Transverse colon (tissue), 4 donors: ENCODE data around the gene KRT28. TPM values are rescaled to one million over a fixed set of nuclear protein-coding genes. Genes with fewer than 3 reads are reported as not detected.

Experiments used
- DNase-seq: peaks from one replicate; pipeline ENCODE4 v3.0.0-alpha.2; 2019
- H3K27ac ChIP-seq, 4 donors: fragments of 200-600 bp; sonication (generic); 2 replicates each; pipeline ENCODE4 v1.5.1; 2016 to 2018; ENCODE audit warnings: inconsistent platforms in 4 of 4
- H3K27me3 ChIP-seq: fragments of 200-600 bp; sonication (generic); 2 replicates; pipeline ENCODE4 v1.5.1; 2017; ENCODE audit warnings: inconsistent platforms
- H3K36me3 ChIP-seq, 4 donors: fragments of 200-600 bp; sonication (generic); 2 replicates each; pipeline ENCODE4 v1.5.1; 2017 to 2019; ENCODE audit warnings: inconsistent platforms in 4 of 4
- H3K4me1 ChIP-seq, 4 donors: fragments of 200-600 bp; sonication (generic); 2 replicates each; pipeline ENCODE4 v1.5.1; 2017 to 2020; ENCODE audit warnings: inconsistent platforms in 4 of 4
- H3K4me3 ChIP-seq, 4 donors: fragments of 200-600 bp; sonication (generic); 1 replicate in 1 of 4; 2 replicates in 3 of 4; pipeline versions ENCODE4 v1.5.1 to v1.6.1; 2017 to 2019; ENCODE audit warnings: inconsistent platforms in 4 of 4
- H3K9me3 ChIP-seq, 2 donors: fragments of 200-600 bp; sonication (generic); 2 replicates each; pipeline ENCODE4 v1.5.1; 2017 to 2019; ENCODE audit warnings: inconsistent platforms in 2 of 2
- EP300 ChIP-seq: sonication (generic); formaldehyde crosslinking; IDR thresholded peaks from one replicate; pipeline ENCODE4 v1.6.1; 2017; ENCODE audit warnings: antibody characterized with exemption, low read depth
- POLR2A ChIP-seq: fragments of 450-650 bp; IDR thresholded peaks from one replicate; pipeline ENCODE4 v1.6.1; 2016; ENCODE audit warnings: antibody characterized with exemption, mild to moderate bottlenecking, moderate library complexity
- POLR2AphosphoS5 ChIP-seq, 3 donors: sonication (generic); formaldehyde crosslinking; IDR thresholded peaks; one replicate each; pipeline ENCODE4 v1.6.1; 2016; ENCODE audit warnings: antibody characterized with exemption in 3 of 3
- WGBS, 2 donors: methylation state at CpG; one replicate each; pipeline ENCODE4 v1.1.5; 2018; ENCODE audit warnings: low coverage in 1 of 2; 5-methylcytosine and 5-hydroxymethylcytosine counted together
- in situ Hi-C, 4 donors: fragments of 200-750 bp; cut with MboI; loops; one replicate each; pipeline versions ENCODE4 v1.15.0 to v1.15.1; 2017; ENCODE audit warnings: low sequenced_read_pairs in 3 of 4, low pct_ligation_motif_present in 1 of 4, low pct_unique_long_range_greater_than_20kb in 1 of 4
- intact Hi-C: fragments of 100-400 bp; cut with DNase I; formaldehyde crosslinking; loops from one replicate; pipeline ENCODE4 v1.15.1; 2023; ENCODE audit warnings: low total_unique reads
- total RNA-seq, 4 donors: library from RNA; depleted of rRNA; stranded (reverse); fragments of >200 nt; gene quantifications; one replicate each; pipeline ENCODE4 v1.1.0, GENCODE V29; 2016
- TF ChIP-seq, protein P1 (sequence below), 5 experiments: fragments of 200-600 bp in 3 of 5; fragments of 450-650 bp in 2 of 5; sonication (generic) in 3 of 5; IDR thresholded peaks; 1 replicate in 2 of 5; 2 replicates in 3 of 5; pipeline ENCODE4 v1.5.1; 2016 to 2017; ENCODE audit warnings: antibody characterized with exemption in 5 of 5, inconsistent platforms in 3 of 5, mild to moderate bottlenecking in 2 of 5, moderate library complexity in 1 of 5

Gene KRT28
- total RNA-seq, 4 donors from 2014 or later = not detected

DNA sequence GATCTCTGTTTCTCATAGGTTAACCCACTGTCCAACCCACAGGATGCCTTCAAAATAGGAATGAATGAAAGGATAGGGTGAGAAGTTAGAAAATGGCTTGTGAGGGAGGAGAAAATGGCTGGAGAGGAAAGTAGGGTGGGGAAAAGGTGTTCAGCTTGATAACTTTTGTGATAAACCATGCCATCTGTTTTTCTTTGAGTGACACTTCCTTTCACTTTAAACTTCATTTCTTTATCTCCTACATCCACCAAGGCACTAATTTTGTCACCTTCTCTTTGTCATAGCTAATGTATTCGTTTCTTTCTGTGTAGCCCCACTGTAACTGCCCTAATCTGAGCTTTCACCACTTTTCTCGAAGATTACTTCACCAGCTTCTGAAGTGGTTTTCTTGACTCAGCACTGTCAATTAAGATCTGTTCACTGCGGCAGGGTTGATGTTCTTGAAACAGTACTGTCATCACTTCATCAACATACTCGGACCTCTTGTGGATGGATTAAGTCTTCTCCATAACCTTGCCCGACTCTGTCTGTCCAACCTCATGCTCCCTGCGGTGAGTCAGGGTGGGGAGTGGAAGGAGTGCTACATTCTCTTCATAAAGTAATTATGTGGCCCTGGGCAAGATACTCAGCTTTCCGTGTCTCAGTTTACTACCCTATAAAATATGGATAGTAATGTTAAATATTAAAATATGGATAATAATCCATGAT, 28.1 kb upstream of the KRT28 start:
- DNase-seq = no peak
- no peaks in the 10 kb centered on the region for H3K27me3 ChIP-seq
- no peaks in the 10 kb centered on the region for H3K4me1 ChIP-seq
- H3K9me3 ChIP-seq = no peaks in the 10 kb centered on the region
- H3K36me3 ChIP-seq = no peaks in the 10 kb centered on the region
- H3K4me3 ChIP-seq = no peak overlapping the region
- WGBS, 2 donors = 58 to 82% methylated on average over 5 to 7 of the region's 7 CpGs
- intact Hi-C loops = no loop called here
- in situ Hi-C loops = no loop called here
- H3K27ac ChIP-seq = no peak overlapping the region
- TF ChIP-seq POLR2A (no peak), EP300 (no peak), POLR2AphosphoS5 (IDR thresholded peaks at IDR 0.05) (no peak)
- TF ChIP-seq, protein P1, sequence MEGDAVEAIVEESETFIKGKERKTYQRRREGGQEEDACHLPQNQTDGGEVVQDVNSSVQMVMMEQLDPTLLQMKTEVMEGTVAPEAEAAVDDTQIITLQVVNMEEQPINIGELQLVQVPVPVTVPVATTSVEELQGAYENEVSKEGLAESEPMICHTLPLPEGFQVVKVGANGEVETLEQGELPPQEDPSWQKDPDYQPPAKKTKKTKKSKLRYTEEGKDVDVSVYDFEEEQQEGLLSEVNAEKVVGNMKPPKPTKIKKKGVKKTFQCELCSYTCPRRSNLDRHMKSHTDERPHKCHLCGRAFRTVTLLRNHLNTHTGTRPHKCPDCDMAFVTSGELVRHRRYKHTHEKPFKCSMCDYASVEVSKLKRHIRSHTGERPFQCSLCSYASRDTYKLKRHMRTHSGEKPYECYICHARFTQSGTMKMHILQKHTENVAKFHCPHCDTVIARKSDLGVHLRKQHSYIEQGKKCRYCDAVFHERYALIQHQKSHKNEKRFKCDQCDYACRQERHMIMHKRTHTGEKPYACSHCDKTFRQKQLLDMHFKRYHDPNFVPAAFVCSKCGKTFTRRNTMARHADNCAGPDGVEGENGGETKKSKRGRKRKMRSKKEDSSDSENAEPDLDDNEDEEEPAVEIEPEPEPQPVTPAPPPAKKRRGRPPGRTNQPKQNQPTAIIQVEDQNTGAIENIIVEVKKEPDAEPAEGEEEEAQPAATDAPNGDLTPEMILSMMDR (IDR thresholded peaks at IDR 0.05) = no peak

DNA sequence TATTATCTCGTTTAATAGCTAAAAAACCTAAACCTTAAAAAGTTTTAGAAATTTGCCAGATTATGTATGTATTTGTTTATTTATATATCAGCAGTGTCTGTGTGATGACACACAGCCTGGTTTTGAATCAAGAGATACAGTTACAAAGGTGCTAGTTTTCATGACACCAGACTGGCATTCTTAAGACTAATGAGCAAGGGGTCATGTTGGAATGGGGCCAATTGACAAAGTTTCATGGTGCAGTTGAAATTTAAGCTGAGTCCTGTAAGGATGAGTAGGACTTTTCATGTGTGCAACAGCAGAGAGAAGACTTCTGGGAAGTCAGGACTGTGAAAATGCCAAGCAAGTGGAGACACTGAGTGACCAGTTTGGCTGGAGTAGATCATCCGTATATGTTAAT, 25.8 kb upstream of the KRT28 start:
- in situ Hi-C loops (no loop called here), intact Hi-C loops (no loop called here)
- H3K36me3 ChIP-seq = no peaks in the 10 kb centered on the region
- 83 to 88% methylated on average over 2 of the region's 2 CpGs for WGBS, 2 donors
- no peaks in the 10 kb centered on the region for H3K4me1 ChIP-seq
- H3K9me3 ChIP-seq = no peaks in the 10 kb centered on the region
- no peak overlapping the region for H3K4me3 ChIP-seq
- no peak overlapping the region for H3K27ac ChIP-seq
- H3K27me3 ChIP-seq = no peaks in the 10 kb centered on the region
- DNase-seq = no peak
- TF ChIP-seq POLR2AphosphoS5 (IDR thresholded peaks at IDR 0.05) = no peak
- no peak for TF ChIP-seq EP300
- TF ChIP-seq, protein P1 (IDR thresholded peaks at IDR 0.05) = no peak
- TF ChIP-seq POLR2A = no peak

DNA sequence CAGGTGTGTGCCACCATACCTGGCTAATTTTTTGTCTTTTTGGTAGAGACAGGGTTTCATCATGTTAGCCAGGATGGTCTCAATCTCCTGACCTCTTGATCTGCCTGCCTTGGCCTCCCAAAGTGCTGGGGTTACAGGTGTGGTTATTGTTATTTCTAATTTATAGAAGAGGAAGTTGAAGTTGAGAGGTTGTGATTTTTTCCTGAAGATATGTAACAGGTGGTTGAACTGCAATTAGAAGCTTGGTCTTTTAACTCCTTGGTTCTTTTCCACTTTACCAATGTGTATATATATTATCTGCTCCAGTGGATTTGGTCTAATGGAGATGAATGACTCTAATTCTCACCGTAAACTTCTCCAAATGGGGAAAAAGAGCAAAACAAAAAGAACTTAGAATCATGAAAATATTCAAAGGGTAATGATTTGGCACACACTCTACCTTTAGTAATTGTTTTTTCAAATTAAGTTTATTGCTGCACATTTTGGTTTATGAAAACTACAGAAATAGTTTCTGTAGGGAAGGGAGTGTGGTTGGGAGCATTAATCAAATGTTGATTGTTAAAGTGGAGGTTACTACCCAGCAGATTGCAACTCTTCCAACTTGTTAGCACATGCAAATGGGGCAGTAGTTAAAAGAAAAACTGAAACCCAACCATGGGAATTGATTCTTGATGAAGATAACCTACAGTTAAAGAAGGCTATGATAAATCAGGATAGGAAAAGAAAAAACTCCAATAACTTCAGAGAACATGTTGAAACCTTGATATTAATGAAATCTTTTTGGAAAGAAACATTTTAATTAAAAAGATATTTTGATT, 24.5 kb upstream of the KRT28 start:
- H3K27ac ChIP-seq = no peak overlapping the region
- no peaks in the 10 kb centered on the region for H3K36me3 ChIP-seq
- no peak for TF ChIP-seq POLR2AphosphoS5 (IDR thresholded peaks at IDR 0.05)
- TF ChIP-seq EP300 = no peak
- no peak for TF ChIP-seq POLR2A
- TF ChIP-seq, protein P1 (IDR thresholded peaks at IDR 0.05) = no peak
- intact Hi-C loops (no loop called here), in situ Hi-C loops (loop anchor here in 3 of 4 donors (25.0 kb wide), 2 partner anchors 513 to 838 kb away; no protein-coding TSS in a partner anchor)
- peaks cover 0 to 7% (median 0%) of the 10 kb centered on the region in 4 donors for H3K4me1 ChIP-seq
- DNase-seq = no peak
- WGBS, 2 donors = 93 to 100% methylated on average over 1 of the region's 1 CpG
- no peaks in the 10 kb centered on the region for H3K27me3 ChIP-seq
- H3K4me3 ChIP-seq = no peak overlapping the region
- no peaks in the 10 kb centered on the region for H3K9me3 ChIP-seq

DNA sequence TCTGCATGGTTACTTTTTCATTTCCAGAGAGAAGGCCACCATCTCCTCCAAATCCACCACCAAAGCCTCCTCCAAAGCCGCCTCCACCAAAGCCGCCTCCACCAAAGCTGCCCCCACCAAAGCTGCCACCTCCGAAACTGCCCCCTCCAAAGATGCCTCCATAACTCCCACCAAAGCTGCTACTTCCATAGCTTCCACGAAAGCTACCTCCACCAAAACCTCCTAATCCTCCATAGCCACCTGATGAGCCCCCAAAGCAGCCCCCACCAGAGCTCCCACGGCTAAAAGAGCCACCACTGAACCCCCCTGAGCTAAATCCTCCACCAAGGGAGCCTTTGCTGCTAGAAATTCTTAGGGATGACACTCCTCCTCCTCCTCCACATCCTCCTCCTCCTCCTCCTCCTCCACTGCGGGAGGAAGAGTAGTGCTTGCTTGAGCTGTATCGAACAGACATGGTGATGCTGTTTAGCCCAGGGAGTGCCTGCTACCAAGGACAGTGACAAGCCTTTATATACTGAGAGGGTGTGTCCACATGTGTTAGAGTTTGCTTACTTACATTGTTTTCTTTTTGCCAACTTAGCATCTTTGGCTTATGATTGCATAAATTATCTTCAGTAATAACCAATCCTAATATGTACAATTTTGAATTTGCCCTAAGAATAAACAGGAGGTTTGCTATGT, 22.5 kb upstream of the KRT28 start, which contains the start of gene KRT10:
Gene KRT10, minus strand, starts transcription at position 483 of the 681 bp plus-strand sequence. Its CDS starts 29 bp downstream, at position 454.
- intact Hi-C loops = no loop called here
- H3K27ac ChIP-seq = no peak within 1 kb of the TSS
- in situ Hi-C loops = loop anchor here in 3 of 4 donors (25.0 kb wide), 2 partner anchors 515 to 840 kb away; no protein-coding TSS in a partner anchor
- DNase-seq = no peak
- no peaks in the 10 kb centered on the region for H3K9me3 ChIP-seq
- no peak within 1 kb of the TSS for H3K4me3 ChIP-seq
- peaks cover 0 to 18% (median 5%) of the 10 kb centered on the region in 4 donors for H3K4me1 ChIP-seq
- 80 to 100% methylated on average over 4 to 7 of the region's 7 CpGs for WGBS, 2 donors
- TF ChIP-seq EP300 = no peak
- TF ChIP-seq, protein P1 (IDR thresholded peaks at IDR 0.05) = no peak
- no peak for TF ChIP-seq POLR2AphosphoS5 (IDR thresholded peaks at IDR 0.05)
- TF ChIP-seq POLR2A = no peak
- H3K36me3 ChIP-seq = peaks cover 0 to 5% (median 0%) of the 10 kb centered on the region in 4 donors
- H3K27me3 ChIP-seq = no peaks in the 10 kb centered on the region
